HG03565 (cell line): ENCODE measurements around the gene PRDM10.
"Not testable (repeated sequence)": the region's sequence is repeated elsewhere in the genome, so short reads cannot be mapped to it uniquely, and the experiment has no call there.

Experiments used
- ATAC-seq: cut with Tn5 transposase; IDR thresholded peaks from one replicate; pipeline ENCODE4 v1.9.1; 2021; ENCODE audit warnings: mild to moderate bottlenecking, moderate library complexity; ENCODE audit not compliant: unreplicated experiment

The PRDM10 gene

GRCh38 chr11:130002352-130002845 lies at the start of gene PRDM10:
PRDM10 (minus strand) TSS chr11:130002835; CDS start chr11:129960964, 41,871 bp downstream.
- ATAC-seq: peak; percentile 19

- ATAC-seq: no peak
Measured at GRCh38 chr11:130051082-130051481, 48.4 kb upstream of the PRDM10 start.

GRCh38 chr11:130050257-130050656 lies 47.6 kb upstream of the PRDM10 start:
- no peak for ATAC-seq

GRCh38 chr11:130049328-130049771 lies 46.7 kb upstream of the PRDM10 start:
- no peak for ATAC-seq

GRCh38 chr11:130047141-130047540 lies 44.5 kb upstream of the PRDM10 start:
- no peak for ATAC-seq

- ATAC-seq: no peak
Measured at GRCh38 chr11:130043575-130043974, 40.9 kb upstream of the PRDM10 start.

GRCh38 chr11:130042093-130042591 lies 39.5 kb upstream of the PRDM10 start:
- ATAC-seq: no peak

GRCh38 chr11:130040281-130040940 lies 37.8 kb upstream of the PRDM10 start:
- ATAC-seq: no peak

GRCh38 chr11:130037881-130038585 lies 35.4 kb upstream of the PRDM10 start:
- no peak for ATAC-seq

GRCh38 chr11:130037058-130037457 lies 34.4 kb upstream of the PRDM10 start:
- ATAC-seq: no peak

GRCh38 chr11:130034236-130034635 lies 31.6 kb upstream of the PRDM10 start:
- ATAC-seq: no peak

GRCh38 chr11:130032931-130033330 lies 30.3 kb upstream of the PRDM10 start:
- ATAC-seq: no peak

GRCh38 chr11:130031945-130032344 lies 29.3 kb upstream of the PRDM10 start:
- no peak for ATAC-seq

- ATAC-seq: no peak
Measured at GRCh38 chr11:130031056-130031455, 28.4 kb upstream of the PRDM10 start.

- no peak for ATAC-seq
Measured at GRCh38 chr11:130029137-130029536, 26.5 kb upstream of the PRDM10 start.

- ATAC-seq: no peak
Measured at GRCh38 chr11:130025371-130025770, 22.7 kb upstream of the PRDM10 start.

- ATAC-seq: no peak
Measured at GRCh38 chr11:130024361-130024760, 21.7 kb upstream of the PRDM10 start.

- ATAC-seq: peak; percentile 99
Measured at GRCh38 chr11:130023204-130023603, 20.6 kb upstream of the PRDM10 start.

GRCh38 chr11:130022799-130023198 lies 20.2 kb upstream of the PRDM10 start:
- ATAC-seq: peak; percentile 10

- ATAC-seq: not testable (repeated sequence)
Measured at GRCh38 chr11:130021606-130022005, 19.0 kb upstream of the PRDM10 start.

GRCh38 chr11:130020323-130020722 lies 17.7 kb upstream of the PRDM10 start:
- ATAC-seq: no peak

GRCh38 chr11:130015846-130016245 lies 13.2 kb upstream of the PRDM10 start:
- not testable (repeated sequence) for ATAC-seq
